Activated CD8-positive, alpha-beta T cell treated with anti-CD3 and anti-CD28 coated beads for 36 hours (primary cell): ENCODE measurements around the gene MOCS2. TPM values are rescaled to one million over a fixed set of nuclear protein-coding genes. Genes with fewer than 3 reads are reported as not detected.

ENCODE experiments used
- ATAC-seq: fragments of 200-7000 bp; cut with Tn5 transposase; one replicate; pipeline ENCODE4 v1.10.0; 2021; ENCODE audit warnings: mild to moderate bottlenecking, moderate library complexity
- CTCF ChIA-PET: fragments of 350-600 bp; sonication (Branson Sonifier 250); formaldehyde crosslinking; loops from one replicate; lab custom pipeline; 2021; ENCODE audit warnings: antibody characterized with exemption; lab: Charles Lee
- POLR2A ChIA-PET: fragments of 350-600 bp; sonication (Branson Sonifier 250); formaldehyde crosslinking; loops from one replicate; lab custom pipeline; 2021; ENCODE audit warnings: antibody characterized with exemption; lab: Charles Lee
- DNase-seq: peaks from one replicate; pipeline ENCODE4 v3.0.0-alpha.2; 2020
- H3K27ac Mint-ChIP-seq: one replicate; pipeline ENCODE4 v1.8.0; 2021; ENCODE audit warnings: mild to moderate bottlenecking, mixed read lengths
- H3K27me3 Mint-ChIP-seq: one replicate; pipeline ENCODE4 v1.8.0; 2021; ENCODE audit warnings: mixed read lengths
- H3K36me3 Mint-ChIP-seq: one replicate; pipeline ENCODE4 v1.8.0; 2021; ENCODE audit warnings: low read depth, mixed read lengths
- H3K4me1 Mint-ChIP-seq: one replicate; pipeline ENCODE4 v1.8.0; 2021; ENCODE audit warnings: low read depth, mixed read lengths
- H3K4me3 Mint-ChIP-seq: one replicate; pipeline ENCODE4 v1.8.0; 2021; ENCODE audit warnings: mild to moderate bottlenecking, moderate library complexity, mixed read lengths
- H3K9me3 Mint-ChIP-seq: one replicate; pipeline ENCODE4 v1.8.0; 2021; ENCODE audit warnings: mixed read lengths
- CTCF ChIP-seq: fragments of 200-600 bp; IDR thresholded peaks from one replicate; pipeline ENCODE4 v1.8.0; 2022; ENCODE audit warnings: antibody characterized with exemption, mild to moderate bottlenecking
- intact Hi-C: fragments of 100-400 bp; cut with micrococcal nuclease; formaldehyde crosslinking; loops from one replicate; pipeline ENCODE4 v1.10.0; 2022
- total RNA-seq, 2 experiments: library from RNA; stranded (reverse); gene quantifications; one replicate each; pipeline ENCODE4 v1.2.3, GENCODE V29; 2021

The MOCS2 gene
- total RNA-seq, 2 experiments from 2014 or later = 18.6 to 19.9 TPM

- intact Hi-C loops = no loop called here
- H3K27ac Mint-ChIP-seq = no peak overlapping the region
- ChIA-PET CTCF (interaction anchor here (1.3 to 3.3 kb wide), 5 partner anchors 17 to 156 kb away, joined by 3 to 15 read pairs (median 6); no protein-coding TSS in a partner anchor), POLR2A (interaction anchor here (1.1 kb wide), 1 partner anchor 271 kb away, joined by 3 read pairs; no protein-coding TSS in a partner anchor)
- peaks cover 16% of the 10 kb centered on the region for H3K27me3 Mint-ChIP-seq
- no peak for ATAC-seq
- no peaks in the 10 kb centered on the region for H3K9me3 Mint-ChIP-seq
- TF ChIP-seq CTCF = no peak
- no peak for DNase-seq
- H3K4me1 Mint-ChIP-seq = peaks cover 16% of the 10 kb centered on the region
- no peak overlapping the region for H3K4me3 Mint-ChIP-seq
- H3K36me3 Mint-ChIP-seq = no peaks in the 10 kb centered on the region
These were observed 37.8 kb downstream of the MOCS2 start for GRCh38 chr5:53071738-53072137.

- TF ChIP-seq CTCF = no peak
- ATAC-seq (no peak), DNase-seq (no peak)
- H3K27ac Mint-ChIP-seq = no peak overlapping the region
- peaks cover 16% of the 10 kb centered on the region for H3K27me3 Mint-ChIP-seq
- H3K4me1 Mint-ChIP-seq = peaks cover 16% of the 10 kb centered on the region
- H3K4me3 Mint-ChIP-seq = no peak overlapping the region
- POLR2A ChIA-PET = interaction anchor here (1.1 kb wide), 1 partner anchor 271 kb away, joined by 3 read pairs; no protein-coding TSS in a partner anchor
- intact Hi-C loops = no loop called here
- H3K36me3 Mint-ChIP-seq = no peaks in the 10 kb centered on the region
- CTCF ChIA-PET = interaction anchor here (1.3 to 3.3 kb wide), 4 partner anchors 18 to 123 kb away, joined by 5 to 15 read pairs (median 6); no protein-coding TSS in a partner anchor
- no peaks in the 10 kb centered on the region for H3K9me3 Mint-ChIP-seq
These were observed 38.3 kb downstream of the MOCS2 start for GRCh38 chr5:53071298-53071697.

GRCh38 chr5:53069626-53070025, 39.9 kb downstream of the MOCS2 start:
- no peak overlapping the region for H3K4me3 Mint-ChIP-seq
- H3K36me3 Mint-ChIP-seq = no peaks in the 10 kb centered on the region
- no peaks in the 10 kb centered on the region for H3K9me3 Mint-ChIP-seq
- H3K27me3 Mint-ChIP-seq = peaks cover 8% of the 10 kb centered on the region
- peak overlapping the region; percentile 12 for H3K27ac Mint-ChIP-seq
- ATAC-seq = peak; percentile 96
- intact Hi-C loops = loop anchor here (2.0 kb wide), 1 partner anchor 65 kb away; no protein-coding TSS in a partner anchor
- CTCF ChIA-PET = interaction anchor here (0.6 to 3.3 kb wide), 9 partner anchors 10 to 154 kb away, joined by 3 to 15 read pairs (median 4); no protein-coding TSS in a partner anchor
- H3K4me1 Mint-ChIP-seq = peaks cover 16% of the 10 kb centered on the region
- POLR2A ChIA-PET = interaction anchor here (1.0 kb wide), 1 partner anchor 28 kb away, joined by 4 read pairs; no protein-coding TSS in a partner anchor
- TF ChIP-seq CTCF = no peak
- DNase-seq = peak; percentile 86

- no peaks in the 10 kb centered on the region for H3K36me3 Mint-ChIP-seq
- no peaks in the 10 kb centered on the region for H3K9me3 Mint-ChIP-seq
- peaks cover 3% of the 10 kb centered on the region for H3K27me3 Mint-ChIP-seq
- ATAC-seq (no peak), DNase-seq (no peak)
- no peak for TF ChIP-seq CTCF
- ChIA-PET POLR2A (interaction anchor here (1.0 kb wide), 1 partner anchor 27 kb away, joined by 4 read pairs; no protein-coding TSS in a partner anchor), CTCF (interaction anchor here (0.9 to 2.1 kb wide), 4 partner anchors 27 to 153 kb away, joined by 3 to 9 read pairs (median 6); no protein-coding TSS in a partner anchor)
- intact Hi-C loops = loop anchor here (2.0 kb wide), 1 partner anchor 64 kb away; no protein-coding TSS in a partner anchor
- no peak overlapping the region for H3K4me3 Mint-ChIP-seq
- H3K27ac Mint-ChIP-seq = no peak overlapping the region
- H3K4me1 Mint-ChIP-seq = peaks cover 16% of the 10 kb centered on the region
These were observed 41.2 kb downstream of the MOCS2 start for GRCh38 chr5:53068291-53068836.

- POLR2A ChIA-PET = no interaction called here
- H3K36me3 Mint-ChIP-seq = no peaks in the 10 kb centered on the region
- H3K4me3 Mint-ChIP-seq = no peak overlapping the region
- CTCF ChIA-PET = interaction anchor here (0.9 kb wide), 1 partner anchor 29 kb away, joined by 3 read pairs; no protein-coding TSS in a partner anchor
- ATAC-seq (no peak), DNase-seq (no peak)
- peaks cover 16% of the 10 kb centered on the region for H3K4me1 Mint-ChIP-seq
- no peak for TF ChIP-seq CTCF
- peaks cover 2% of the 10 kb centered on the region for H3K27me3 Mint-ChIP-seq
- intact Hi-C loops = loop anchor here (2.0 kb wide), 1 partner anchor 63 kb away; no protein-coding TSS in a partner anchor
- no peak overlapping the region for H3K27ac Mint-ChIP-seq
- H3K9me3 Mint-ChIP-seq = no peaks in the 10 kb centered on the region
These were observed 41.9 kb downstream of the MOCS2 start for GRCh38 chr5:53067641-53068040.
